Measurements from ENCODE around the gene SASH1.

SASH1 gene

GRCh38 chr6:148423601-148424270, 81.1 kb downstream of the SASH1 start:
- Histone ChIP-seq H3K4me1 (ENCODE audit: control insufficient read depth, low read length) (no peaks in the 10 kb centered on the region), H3K4me3 (ENCODE audit: low read length) (no peak overlapping the region), H3K4me2 (ENCODE audit: low read length) (no peak overlapping the region), H3K27me3 (ENCODE audit: control insufficient read depth, low read length) (no peaks in the 10 kb centered on the region), H3K9me2 (replicated peaks; ENCODE audit: control insufficient read depth, low read length) (no peaks in the 10 kb centered on the region), H3K36me3 (ENCODE audit: control insufficient read depth, low read length) (no peaks in the 10 kb centered on the region), H3K79me2 (ENCODE audit: control insufficient read depth, low read length) (no peaks in the 10 kb centered on the region), H3F3A (ENCODE audit: control insufficient read depth, insufficient read depth) (no peaks in the 10 kb centered on the region), H3K9me3 (ENCODE audit: control insufficient read depth, insufficient read depth, low read length) (no peaks in the 10 kb centered on the region), H3K27ac (ENCODE audit: low read depth, low read length) (no peak overlapping the region), H4K20me1 (ENCODE audit: control insufficient read depth, insufficient read depth, low read depth, low read length) (no peaks in the 10 kb centered on the region)
- TF ChIP-seq CTCF (IDR thresholded peaks at IDR 0.05; ENCODE audit: low read depth, low read length, poor library complexity, severe bottlenecking) (no peak), EZH2phosphoT487 (IDR thresholded peaks at IDR 0.05; ENCODE audit: borderline replicate concordance, low read length) (no peak)

DNA sequence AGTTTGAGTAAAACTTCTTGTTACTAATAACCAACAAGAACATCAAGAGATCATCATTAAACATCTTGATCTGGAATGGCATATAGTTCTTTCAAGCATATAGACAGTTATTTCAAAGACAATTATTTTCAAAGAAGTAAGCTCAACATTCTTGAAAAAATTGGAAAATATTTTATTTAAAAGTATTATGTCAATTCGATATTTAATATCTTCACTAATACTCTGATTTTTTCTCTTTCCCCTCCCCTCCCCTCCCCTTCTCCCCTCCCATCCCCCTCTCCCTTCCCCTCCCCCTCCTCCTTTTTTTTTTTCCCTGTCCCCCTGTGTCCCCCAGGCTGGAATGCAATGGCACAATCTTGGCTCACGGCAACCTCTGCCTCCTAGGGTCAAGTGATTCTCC, 82.8 kb downstream of the SASH1 start:
- no peaks in the 10 kb centered on the region for H4K20me1 ChIP-seq (ENCODE audit: control insufficient read depth, insufficient read depth, low read depth, low read length)
- TF ChIP-seq EZH2phosphoT487 (IDR thresholded peaks at IDR 0.05; ENCODE audit: borderline replicate concordance, low read length) (no peak), CTCF (IDR thresholded peaks at IDR 0.05; ENCODE audit: low read depth, low read length, poor library complexity, severe bottlenecking) (no peak)
- H3K27ac ChIP-seq (ENCODE audit: low read depth, low read length) = no peak overlapping the region
- no peak overlapping the region for H3K4me2 ChIP-seq (ENCODE audit: low read length)
- H3F3A ChIP-seq (ENCODE audit: control insufficient read depth, insufficient read depth) = no peaks in the 10 kb centered on the region
- H3K4me1 ChIP-seq (ENCODE audit: control insufficient read depth, low read length) = no peaks in the 10 kb centered on the region
- H3K4me3 ChIP-seq (ENCODE audit: low read length) = no peak overlapping the region
- H3K9me3 ChIP-seq (ENCODE audit: control insufficient read depth, insufficient read depth, low read length) = no peaks in the 10 kb centered on the region
- H3K36me3 ChIP-seq (ENCODE audit: control insufficient read depth, low read length) = no peaks in the 10 kb centered on the region
- H3K9me2 ChIP-seq (replicated peaks; ENCODE audit: control insufficient read depth, low read length) = no peaks in the 10 kb centered on the region
- no peaks in the 10 kb centered on the region for H3K79me2 ChIP-seq (ENCODE audit: control insufficient read depth, low read length)
- H3K27me3 ChIP-seq (ENCODE audit: control insufficient read depth, low read length) = no peaks in the 10 kb centered on the region

DNA sequence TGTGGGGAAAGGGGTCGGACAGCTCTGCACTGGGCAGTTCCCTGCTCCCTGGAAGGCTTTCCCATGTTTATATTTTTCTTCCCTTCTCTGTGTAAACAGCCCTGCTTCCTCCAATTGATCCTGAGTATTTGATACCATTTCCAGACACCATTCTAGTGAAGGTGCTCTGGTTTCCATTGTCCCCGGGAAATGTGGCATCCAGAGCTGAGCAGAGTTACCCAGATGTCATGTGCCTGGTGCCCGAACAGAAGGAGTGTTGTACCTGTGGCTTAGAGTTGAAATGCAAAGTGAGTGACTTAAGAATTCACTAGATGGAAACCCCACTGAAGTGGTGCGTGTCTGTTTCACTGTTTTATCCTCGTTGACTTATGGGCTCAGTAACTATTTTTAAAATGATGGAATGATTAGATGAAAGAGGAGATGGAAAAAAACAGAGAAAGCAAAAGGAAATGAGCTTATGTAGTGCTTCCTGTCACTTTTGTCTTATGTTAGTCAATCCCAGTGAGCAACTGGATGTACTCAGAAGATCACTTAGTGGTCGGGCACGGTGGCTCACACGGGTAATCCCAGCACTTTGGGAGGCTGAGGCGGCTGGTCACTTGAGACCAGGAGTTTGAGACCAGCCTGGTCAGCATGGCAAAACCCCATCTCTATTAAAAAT, 83.8 kb downstream of the SASH1 start:
- no peaks in the 10 kb centered on the region for H3K9me3 ChIP-seq (ENCODE audit: control insufficient read depth, insufficient read depth, low read length)
- H3K36me3 ChIP-seq (ENCODE audit: control insufficient read depth, low read length) = no peaks in the 10 kb centered on the region
- H3K4me1 ChIP-seq (ENCODE audit: control insufficient read depth, low read length) = no peaks in the 10 kb centered on the region
- no peaks in the 10 kb centered on the region for H3F3A ChIP-seq (ENCODE audit: control insufficient read depth, insufficient read depth)
- H3K9me2 ChIP-seq (replicated peaks; ENCODE audit: control insufficient read depth, low read length) = no peaks in the 10 kb centered on the region
- H3K4me2 ChIP-seq (ENCODE audit: low read length) = no peak overlapping the region
- TF ChIP-seq CTCF (IDR thresholded peaks at IDR 0.05; ENCODE audit: low read depth, low read length, poor library complexity, severe bottlenecking) (no peak), EZH2phosphoT487 (IDR thresholded peaks at IDR 0.05; ENCODE audit: borderline replicate concordance, low read length) (no peak)
- H3K4me3 ChIP-seq (ENCODE audit: low read length) = no peak overlapping the region
- H3K79me2 ChIP-seq (ENCODE audit: control insufficient read depth, low read length) = no peaks in the 10 kb centered on the region
- H3K27me3 ChIP-seq (ENCODE audit: control insufficient read depth, low read length) = no peaks in the 10 kb centered on the region
- H4K20me1 ChIP-seq (ENCODE audit: control insufficient read depth, insufficient read depth, low read depth, low read length) = no peaks in the 10 kb centered on the region
- no peak overlapping the region for H3K27ac ChIP-seq (ENCODE audit: low read depth, low read length)

Measured in DOHH2 (cell line).